GM21381 (cell line): Measurements from ENCODE around the gene LAMA4.
"Not testable (repeated sequence)": the region's sequence is repeated elsewhere in the genome, so short reads cannot be mapped to it uniquely, and the experiment has no call there.

ENCODE experiments used
- ATAC-seq: cut with Tn5 transposase; IDR thresholded peaks from one replicate; pipeline ENCODE4 v1.9.1; 2021; ENCODE audit warnings: mild to moderate bottlenecking, moderate library complexity; ENCODE audit not compliant: unreplicated experiment

The LAMA4 gene

GRCh38 chr6:112106026-112106425 lies 148.3 kb downstream of the LAMA4 start:
- ATAC-seq, result not testable (repeated sequence)

- ATAC-seq, result no peak
Measured at GRCh38 chr6:112100561-112100960, 153.8 kb downstream of the LAMA4 start.

- ATAC-seq, result no peak
Measured at GRCh38 chr6:112096901-112097300, 157.5 kb downstream of the LAMA4 start.

- no peak for ATAC-seq
Measured at GRCh38 chr6:112087916-112088315, 166.5 kb downstream of the LAMA4 start.

GRCh38 chr6:112087136-112087911 lies 167.0 kb downstream of the LAMA4 start, which contains the start of the genes FAM229B and TUBE1:
Gene FAM229B, plus strand, starts transcription at chr6:112087591. Its CDS starts 11,693 bp downstream, at chr6:112099284.
Gene TUBE1, minus strand, starts transcription at chr6:112087482. Its CDS starts 48 bp downstream, at chr6:112087434.
- peak; percentile 95 for ATAC-seq

GRCh38 chr6:112086744-112087135 lies 167.6 kb downstream of the LAMA4 start:
- peak; percentile 34 for ATAC-seq

GRCh38 chr6:112085286-112086065 lies 168.9 kb downstream of the LAMA4 start:
- ATAC-seq, result no peak

GRCh38 chr6:112081569-112081968 lies 172.8 kb downstream of the LAMA4 start:
- no peak for ATAC-seq

GRCh38 chr6:112066606-112067005 lies 187.8 kb downstream of the LAMA4 start:
- ATAC-seq, result no peak

GRCh38 chr6:112065426-112065986 lies 188.9 kb downstream of the LAMA4 start:
- ATAC-seq, result no peak

GRCh38 chr6:112062966-112063365 lies 191.4 kb downstream of the LAMA4 start:
- no peak for ATAC-seq

GRCh38 chr6:112061605-112062004 lies 192.8 kb downstream of the LAMA4 start:
- ATAC-seq, result no peak
